GM15510 (cell line): Measurements from ENCODE around the gene TRMT10A.

ENCODE experiments used
- POLR2A ChIP-seq: IDR thresholded peaks from 3 replicates; pipeline ENCODE4 v1.6.1; 2011; ENCODE audit warnings: borderline replicate concordance; ENCODE audit not compliant: insufficient read length; ENCODE audit errors: extremely low read depth

The TRMT10A gene

GRCh38 chr4:99578714-99579113 lies 14.9 kb upstream of the TRMT10A start:
- no peak for TF ChIP-seq POLR2A

DNA sequence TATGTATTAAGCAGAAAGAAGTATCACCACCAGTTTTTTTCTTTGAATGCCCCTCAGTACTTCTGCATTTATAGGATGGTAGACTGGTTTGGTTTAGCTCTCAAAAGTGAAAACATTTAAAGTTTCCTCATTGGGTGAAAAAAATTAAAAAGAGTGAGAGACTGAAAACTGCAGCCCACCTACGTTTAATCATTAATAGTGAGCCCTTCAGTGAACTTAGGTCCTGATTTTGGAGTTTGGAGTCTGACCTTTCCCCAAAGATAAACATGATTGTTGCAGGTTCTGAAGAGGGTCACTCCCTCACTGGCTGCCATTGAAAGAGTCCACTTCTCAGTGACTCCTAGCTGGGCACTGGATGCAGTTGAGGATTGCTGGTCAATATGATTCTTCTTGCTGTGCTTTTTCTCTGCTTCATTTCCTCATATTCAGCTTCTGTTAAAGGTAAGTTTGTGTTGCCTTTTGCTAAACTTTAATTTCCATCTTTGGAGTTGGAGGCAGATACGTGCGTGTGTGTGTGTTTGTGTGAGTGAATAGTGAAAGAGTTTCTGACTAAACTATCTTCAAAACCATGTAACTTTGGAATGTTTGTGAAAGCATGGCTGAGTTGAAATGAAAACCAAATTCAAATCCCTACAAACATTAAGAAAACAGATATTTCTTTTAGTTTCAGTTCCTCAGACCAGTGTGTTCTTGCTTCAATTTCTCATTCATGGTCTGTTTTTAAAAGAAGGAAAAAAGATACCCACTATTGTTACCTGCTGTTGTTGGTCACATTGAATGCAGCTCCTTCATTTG lies 10.9 kb upstream of the TRMT10A start, which contains the start of gene MTTP:
TSS of gene MTTP (plus strand) at position 295 of the 795 bp plus-strand sequence. CDS start at position 381, 86 bp downstream.
- TF ChIP-seq POLR2A, result no peak

DNA sequence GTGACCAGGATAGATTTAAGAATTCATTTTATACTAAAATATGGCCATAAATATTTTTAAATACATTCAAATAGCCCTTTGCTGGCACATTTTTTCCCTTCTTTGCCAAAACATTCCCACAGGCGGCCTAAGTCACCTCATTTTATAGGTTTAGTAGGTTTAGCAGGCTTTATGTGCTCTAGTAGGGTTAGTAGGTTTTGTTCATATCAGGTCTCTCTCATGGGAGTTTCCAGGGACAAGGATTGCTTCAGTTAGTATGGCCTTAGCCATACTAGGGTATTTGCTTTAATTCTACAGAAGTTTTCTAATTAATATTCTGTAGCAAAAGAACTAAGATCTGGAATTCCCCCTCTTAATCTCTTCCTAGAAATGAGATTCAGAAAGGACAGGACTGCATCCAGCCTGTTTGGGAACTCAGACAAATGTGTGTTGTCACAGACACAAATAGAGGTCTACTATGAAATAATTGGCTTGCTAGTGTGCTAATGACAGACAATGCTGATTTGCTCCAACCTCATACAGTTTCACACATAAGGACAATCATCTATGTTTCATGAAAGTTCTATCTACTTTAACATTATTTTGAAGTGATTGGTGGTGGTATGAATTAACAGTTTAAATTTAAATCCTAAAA lies 10.0 kb upstream of the TRMT10A start:
- TF ChIP-seq POLR2A, result no peak

- TF ChIP-seq POLR2A, result no peak
Observed at GRCh38 chr4:99572527-99573240, 8.8 kb upstream of the TRMT10A start.

- TF ChIP-seq POLR2A, result no peak
Observed at GRCh38 chr4:99571883-99572282, 8.0 kb upstream of the TRMT10A start.

DNA sequence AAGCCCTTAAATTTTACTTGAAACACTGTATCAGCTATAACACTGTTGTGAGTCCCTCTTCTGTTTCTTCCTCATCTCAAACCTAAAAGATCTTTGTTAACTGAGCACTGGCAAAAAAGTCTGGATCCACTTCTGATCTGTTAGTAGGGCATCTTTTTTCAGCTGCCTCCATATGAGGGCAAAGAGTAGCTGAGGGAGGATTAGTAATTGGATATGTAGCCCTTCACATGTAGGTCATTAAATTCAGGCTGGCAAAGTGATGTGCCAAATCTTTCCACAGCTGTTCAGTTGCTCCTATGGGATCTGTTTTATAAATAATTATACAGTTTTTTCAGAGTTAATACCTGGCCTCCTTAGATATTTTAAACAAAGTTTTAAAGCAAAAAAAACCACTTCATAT lies 1.1 kb upstream of the TRMT10A start:
- TF ChIP-seq POLR2A, result no peak

DNA sequence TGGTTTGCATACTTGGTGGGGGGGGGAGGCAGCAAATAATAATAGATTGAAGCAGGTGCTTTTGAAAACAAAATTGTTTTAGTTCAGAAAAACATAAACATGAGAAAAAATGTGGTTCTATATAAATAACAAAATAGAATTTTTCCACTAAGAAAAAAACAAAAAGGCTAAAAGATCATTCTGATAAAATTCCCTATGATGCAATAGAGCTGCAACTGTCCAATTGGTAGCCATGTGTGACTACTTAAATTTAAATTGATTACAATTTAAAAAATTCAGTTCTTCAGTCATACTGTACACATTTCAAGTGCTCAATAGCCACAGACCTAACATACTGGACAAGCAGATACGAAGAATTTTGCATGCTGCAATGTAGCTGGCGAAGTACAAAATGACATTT lies 11.0 kb downstream of the TRMT10A start:
- TF ChIP-seq POLR2A, result no peak

DNA sequence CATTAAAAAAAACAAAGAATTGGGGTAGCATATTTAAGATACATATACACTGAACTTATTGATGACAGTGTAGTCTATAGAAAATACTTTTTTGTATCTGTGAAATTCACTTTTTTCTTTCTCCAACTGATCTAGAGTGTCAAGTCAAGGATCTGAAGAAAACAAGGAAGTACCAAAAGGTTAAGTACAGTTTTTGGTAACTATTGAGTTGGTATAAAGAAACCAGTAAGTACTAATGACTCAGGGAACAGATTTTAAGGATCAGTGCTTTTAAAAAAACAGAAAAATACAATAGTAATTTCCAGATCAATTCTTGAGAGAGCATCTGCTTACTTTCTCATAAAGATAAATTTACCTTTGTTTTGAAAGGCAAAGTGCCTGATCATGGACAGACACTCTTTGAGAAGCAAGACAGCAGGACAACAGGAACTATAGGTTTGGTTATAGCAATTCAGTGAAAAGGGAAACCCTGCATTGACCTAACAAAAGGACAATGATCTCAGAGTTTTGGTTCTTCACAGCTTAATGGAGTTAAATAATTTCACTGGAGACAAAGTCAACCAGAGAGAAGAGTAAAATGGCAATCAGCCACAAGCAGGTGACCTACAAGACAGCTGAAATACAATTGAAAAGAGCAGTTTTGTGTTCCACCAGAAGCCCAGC lies 23.4 kb downstream of the TRMT10A start:
- no peak for TF ChIP-seq POLR2A

DNA sequence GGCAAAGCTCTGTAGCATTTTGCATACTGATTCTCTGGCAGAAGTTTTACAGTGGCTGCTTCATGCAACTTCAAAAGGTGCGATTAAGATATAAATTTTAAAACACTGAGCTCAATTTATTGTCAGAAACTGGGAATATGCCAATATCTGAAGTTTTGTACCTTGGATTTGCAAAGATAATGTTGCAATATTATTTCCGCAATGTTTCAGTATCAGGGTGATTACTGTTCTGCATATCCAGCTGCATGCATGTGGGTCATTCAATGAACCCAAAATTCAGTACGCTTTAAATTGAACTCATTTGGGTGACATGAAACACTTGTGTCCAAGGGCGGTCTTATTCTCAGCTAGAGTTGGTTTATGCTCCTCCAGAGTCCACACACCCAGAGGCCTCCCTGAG lies 26.2 kb downstream of the TRMT10A start:
- TF ChIP-seq POLR2A, result no peak

DNA sequence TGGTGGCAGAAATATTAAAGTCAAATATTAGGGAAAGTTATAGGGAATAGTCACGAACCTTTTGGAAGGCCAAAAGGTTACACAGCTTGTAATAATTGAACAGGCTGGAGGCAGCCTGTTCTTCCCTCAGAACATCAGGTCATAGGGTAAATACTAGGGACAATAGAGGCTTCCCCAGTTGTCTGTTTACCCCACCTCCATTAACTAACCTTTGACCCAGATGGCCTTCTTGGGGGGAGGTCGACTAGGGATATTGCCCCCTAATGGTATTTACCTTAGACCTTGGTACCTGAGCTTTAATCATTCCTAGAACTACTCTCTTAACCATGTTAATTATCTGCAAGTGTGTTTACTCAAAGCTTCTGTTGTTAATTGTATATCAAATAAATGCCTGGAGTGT lies 27.0 kb downstream of the TRMT10A start:
- no peak for TF ChIP-seq POLR2A

- no peak for TF ChIP-seq POLR2A
Observed at GRCh38 chr4:99536271-99536670, 27.6 kb downstream of the TRMT10A start.

DNA sequence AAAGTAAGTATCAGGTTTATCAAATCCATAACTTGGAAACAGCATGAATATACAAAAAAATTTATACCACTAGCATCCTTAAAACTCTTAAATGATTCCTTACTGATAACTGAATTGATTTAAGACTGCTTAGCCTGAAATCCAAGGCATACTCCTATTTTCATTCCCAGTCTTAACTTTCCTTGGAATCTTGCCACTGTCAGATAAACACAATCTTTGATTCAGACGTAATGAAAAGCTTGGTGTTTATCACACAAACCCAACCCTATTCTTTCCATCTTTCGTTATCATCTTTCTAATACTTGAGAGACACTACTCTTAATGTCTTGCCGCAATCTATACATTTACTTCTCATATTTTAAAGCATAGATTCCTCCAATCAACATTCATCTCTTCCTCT lies 33.9 kb downstream of the TRMT10A start:
- TF ChIP-seq POLR2A, result no peak

DNA sequence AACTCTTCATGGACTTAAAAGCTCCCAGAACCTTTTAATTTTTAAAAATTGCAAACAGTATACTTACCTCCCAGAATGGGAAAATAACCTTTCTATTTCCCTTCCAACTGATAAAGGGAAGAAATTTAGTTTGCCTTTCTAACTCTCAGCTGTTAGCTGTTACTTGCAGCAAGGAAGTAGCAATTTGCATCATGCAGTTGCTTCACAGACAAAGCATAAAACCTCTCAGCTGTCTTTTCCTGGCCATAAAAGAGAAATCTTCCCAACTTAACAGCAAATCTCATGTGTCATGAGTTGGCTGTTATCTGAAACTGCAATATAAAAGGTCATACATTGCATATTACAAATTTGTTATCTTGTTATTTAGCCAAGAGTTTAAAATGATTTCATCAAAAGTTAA lies 34.6 kb downstream of the TRMT10A start:
- no peak for TF ChIP-seq POLR2A

GRCh38 chr4:99518601-99519295 lies 45.1 kb downstream of the TRMT10A start:
- TF ChIP-seq POLR2A, result no peak
